HepG2 (cell line): ENCODE data around the gene KRT38. TPM values are rescaled to one million over a fixed set of nuclear protein-coding genes. Genes with fewer than 3 reads are reported as not detected.

Source experiments
- ATAC-seq: fragments of 200-7000 bp; cut with Tn5 transposase; 3 replicates; pipeline ENCODE4 v1.9.1; 2020; ENCODE audit warnings: mild to moderate bottlenecking, moderate library complexity
- BruUV-seq: library from RNA; stranded (reverse); fragments of 400-500 nt; replicated peaks from 2 replicates; lab custom pipeline; 2021; lab: Mats Ljungman, UMichigan
- CTCF ChIA-PET: fragments of 300-600 bp; formaldehyde crosslinking; extraction: SDS; loops from one replicate; lab custom pipeline; 2021; ENCODE audit warnings: low total read pairs, inconsistent platforms, low intra/inter-chr PET ratio; lab: Yijun Ruan, JAX
- POLR2A ChIA-PET: fragments of 350-600 bp; sonication (Branson Sonifier 250); formaldehyde crosslinking; loops from one replicate; lab custom pipeline; 2020; ENCODE audit warnings: antibody characterized with exemption, inconsistent platforms; lab: Yijun Ruan, JAX
- DNase-seq: peaks from one replicate; pipeline ENCODE4 v3.0.0-alpha.2; 2015; ENCODE audit warnings: low spot score
- FAIRE-seq: peaks from 3 replicates; lab custom pipeline; 2011; peaks lifted over from hg19 to GRCh38; lab: Jason Lieb, UNC
- H2AFZ ChIP-seq: one replicate; pipeline ENCODE4 v1.6.1; 2011; ENCODE audit warnings: low read length, inconsistent platforms
- H3K27ac ChIP-seq: fragments of 300-600 bp; 3 replicates; pipeline ENCODE4 v1.8.0; 2011; ENCODE audit warnings: mixed run types, mild to moderate bottlenecking, mixed read lengths, low read length, inconsistent platforms; ENCODE audit not compliant: insufficient read depth; ENCODE audit errors: extremely low read length
- H3K27me3 ChIP-seq, 2 experiments: fragments of 200-600 bp in 1 of 2; 2 replicates in 1 of 2; 3 replicates in 1 of 2; pipeline versions ENCODE4 v1.6.0 to v1.8.0; 2011; ENCODE audit warnings: low read length in 2 of 2, mild to moderate bottlenecking in 2 of 2, moderate library complexity in 2 of 2, inconsistent platforms in 1 of 2; ENCODE audit not compliant: insufficient read depth in 2 of 2, control insufficient read depth in 1 of 2
- H3K36me3 ChIP-seq, 2 experiments: fragments of 200-600 bp in 1 of 2; replicated peaks in 1 of 2; 2 replicates in 1 of 2; 3 replicates in 1 of 2; pipeline versions ENCODE4 v1.5.1 to v1.8.0; 2011; ENCODE audit warnings: low read length in 2 of 2, inconsistent platforms in 1 of 2; ENCODE audit not compliant: insufficient read depth in 2 of 2, control insufficient read depth in 1 of 2
- H3K4me1 ChIP-seq: 2 replicates; pipeline ENCODE4 v1.5.1; 2012; ENCODE audit warnings: low read length, inconsistent platforms; ENCODE audit not compliant: insufficient read depth
- H3K4me2 ChIP-seq: 2 replicates; pipeline ENCODE4 v1.6.0; 2011; ENCODE audit warnings: low read depth, low read length, inconsistent platforms
- H3K4me3 ChIP-seq, 3 experiments: fragments of 200-600 bp in 1 of 3; sonication (generic), shearing (Covaris generic) in 1 of 3; replicated peaks in 1 of 3; 2 replicates each; pipeline ENCODE4 v1.5.1; 2011 to 2016; ENCODE audit warnings: low read length in 3 of 3, inconsistent platforms in 2 of 3, low read depth in 2 of 3, mild to moderate bottlenecking in 2 of 3, control low read depth in 1 of 3, mixed read lengths in 1 of 3; ENCODE audit not compliant: insufficient read depth in 1 of 3
- H3K79me2 ChIP-seq: one replicate; pipeline ENCODE4 v1.6.1; 2011; ENCODE audit warnings: low read length, inconsistent platforms; ENCODE audit not compliant: insufficient read depth
- H3K9ac ChIP-seq: 2 replicates; pipeline ENCODE4 v1.6.0; 2011; ENCODE audit warnings: mild to moderate bottlenecking, low read depth, low read length, inconsistent platforms; ENCODE audit not compliant: insufficient read depth
- H3K9me3 ChIP-seq: 2 replicates; pipeline ENCODE4 v1.5.1; 2012; ENCODE audit warnings: mild to moderate bottlenecking, low read length
- H4K20me1 ChIP-seq: 2 replicates; pipeline ENCODE4 v1.6.0; 2011; ENCODE audit warnings: inconsistent platforms, mild to moderate bottlenecking, low read length, moderate library complexity; ENCODE audit not compliant: insufficient read depth
- ARNT2 ChIP-seq: sonication (generic); formaldehyde crosslinking; IDR thresholded peaks from 2 replicates; pipeline ENCODE4 v1.8.0; 2022; ENCODE audit warnings: mild to moderate bottlenecking, low read depth, missing genetic modification reagents, moderate library complexity
- BCL3 ChIP-seq: sonication (generic); formaldehyde crosslinking; IDR thresholded peaks from 2 replicates; pipeline ENCODE4 v1.5.1; 2020; ENCODE audit warnings: mild to moderate bottlenecking, missing genetic modification reagents, moderate library complexity
- DRAP1 ChIP-seq: IDR thresholded peaks from 2 replicates; pipeline ENCODE4 v1.6.1; 2016; ENCODE audit warnings: missing genetic modification reagents, missing compliant biosample characterization
- FOXJ3 ChIP-seq: sonication (generic); formaldehyde crosslinking; IDR thresholded peaks from 2 replicates; pipeline ENCODE4 v1.4.0; 2020; ENCODE audit warnings: missing genetic modification reagents, mild to moderate bottlenecking, borderline replicate concordance
- HINFP ChIP-seq: sonication (generic); formaldehyde crosslinking; IDR thresholded peaks from 2 replicates; pipeline ENCODE4 v1.4.0; 2020; ENCODE audit warnings: low read depth, mild to moderate bottlenecking, missing genetic modification reagents
- KAT8 ChIP-seq: IDR thresholded peaks from 2 replicates; pipeline ENCODE4 v1.6.1; 2016; ENCODE audit warnings: missing genetic modification reagents, missing compliant biosample characterization
- KDM5B ChIP-seq: sonication (generic); formaldehyde crosslinking; IDR thresholded peaks from 2 replicates; pipeline ENCODE4 v1.4.0; 2020; ENCODE audit warnings: missing genetic modification reagents, mild to moderate bottlenecking, borderline replicate concordance
- REL ChIP-seq: sonication (generic); formaldehyde crosslinking; conservative IDR thresholded peaks from 2 replicates; pipeline ENCODE4 v1.8.0; 2022; ENCODE audit warnings: mild to moderate bottlenecking, missing genetic modification reagents, moderate library complexity
- ZBTB10 ChIP-seq: sonication (generic); formaldehyde crosslinking; IDR thresholded peaks from 2 replicates; pipeline ENCODE4 v1.4.0; 2020; ENCODE audit warnings: missing genetic modification reagents, borderline replicate concordance
- ZNF260 ChIP-seq: sonication (generic); formaldehyde crosslinking; IDR thresholded peaks from 2 replicates; pipeline ENCODE4 v1.4.0; 2020; ENCODE audit warnings: missing genetic modification reagents, low read depth, mild to moderate bottlenecking, borderline replicate concordance
- ZNF512B ChIP-seq: sonication (generic); formaldehyde crosslinking; IDR thresholded peaks from 2 replicates; pipeline ENCODE4 v1.5.1; 2020; ENCODE audit warnings: missing genetic modification reagents, mild to moderate bottlenecking, borderline replicate concordance
- ZNF557 ChIP-seq: sonication (generic); formaldehyde crosslinking; IDR thresholded peaks from 2 replicates; pipeline ENCODE4 v1.4.0; 2020; ENCODE audit warnings: missing genetic modification reagents
- WGBS: methylation state at CpG from one replicate; pipeline ENCODE4 v1.1.6; 2017; ENCODE audit warnings: low lambda C conversion rate; 5-methylcytosine and 5-hydroxymethylcytosine counted together
- in situ Hi-C: cut with HindIII; loops from 2 replicates; pipeline ENCODE4 v1.10.0; 2017; ENCODE audit warnings: low pct_unique_long_range_greater_than_20kb; ENCODE audit not compliant: extremely low pct_ligation_motif_present
- intact Hi-C: fragments of 100-400 bp; cut with micrococcal nuclease; formaldehyde crosslinking; loops from one replicate; pipeline ENCODE4 v1.10.0; 2022; ENCODE audit not compliant: unreplicated experiment
- polyA plus RNA-seq, 8 experiments: library from polyadenylated mRNA; depleted of rRNA in 3 of 8; stranded (reverse) in 7 of 8; unstranded in 1 of 8; fragments of >200 nt; fragmentation: Illumina TruSeq in 4 of 8; extraction: Trizol in 4 of 8; gene quantifications; 2 replicates each; pipeline versions ENCODE4 v1.2.1 to v1.2.3, GENCODE V29; 2011 to 2016; ENCODE audit warnings: low read depth in 4 of 8, missing spikeins in 1 of 8, mixed read lengths in 1 of 8; ENCODE audit not compliant: insufficient read depth in 1 of 8
- total RNA-seq, 5 experiments: library from RNA; depleted of rRNA; stranded (reverse); fragments of >200 nt; fragmentation: Illumina TruSeq; extraction: Trizol; gene quantifications; 2 replicates each; pipeline ENCODE4 v1.2.3, GENCODE V29; 2016; ENCODE audit warnings: low read depth in 1 of 5

Gene KRT38
- total and polyA plus RNA-seq, 2 of the 13 experiments (the other 11 are each of a cell fraction or from before 2014, with no cell fraction given) = not detected

- intact Hi-C loops (no loop called here), in situ Hi-C loops (no loop called here)
- H3K9ac ChIP-seq = no peak overlapping the region
- H4K20me1 ChIP-seq = no peaks in the 10 kb centered on the region
- peaks cover 6% of the 10 kb centered on the region; the same call in 1 of the 2 replicates for H3K4me1 ChIP-seq
- DNase-seq (no peak), FAIRE-seq (no peak), ATAC-seq (peak; percentile 52; the same call in 1 of the 3 replicates)
- CTCF ChIA-PET = no interaction called here
- no peak overlapping the region for H3K4me3 ChIP-seq
- H3K9me3 ChIP-seq = no peaks in the 10 kb centered on the region
- H3K79me2 ChIP-seq = no peaks in the 10 kb centered on the region
- 7% methylated on average over 1 of the region's 1 CpG for WGBS
- H3K27ac ChIP-seq = no peak overlapping the region
- BruUV-seq = no TSS peak
- no peak overlapping the region for H3K4me2 ChIP-seq
- POLR2A ChIA-PET = no interaction called here
- H3K36me3 ChIP-seq = no peaks in the 10 kb centered on the region
- no peak overlapping the region for H2AFZ ChIP-seq
- no peaks in the 10 kb centered on the region; a peak in 1 of 5 replicates for H3K27me3 ChIP-seq
- TF ChIP-seq REL (no peak), ARNT2 (CRISPR knock-in tag) (no peak), FOXJ3 (no peak), ZNF260 (CRISPR knock-in tag) (no peak), KDM5B (CRISPR knock-in tag) (no peak), ZBTB10 (CRISPR knock-in tag) (no peak), DRAP1 (CRISPR knock-in tag) (no peak), ZNF512B (CRISPR knock-in tag) (no peak), BCL3 (CRISPR knock-in tag) (no peak), ZNF557 (CRISPR knock-in tag) (no peak), HINFP (CRISPR knock-in tag) (no peak), KAT8 (CRISPR knock-in tag) (no peak)
These were observed 3.4 kb upstream of the KRT38 start for GRCh38 chr17:41444186-41444585.
